DMS 273 (cell line): ENCODE measurements around the gene FRYL.
"Not testable (repeated sequence)": the region's sequence is repeated elsewhere in the genome, so short reads cannot be mapped to it uniquely, and the experiment has no call there.

Source experiments
- DNase-seq: peaks from one replicate; lab custom pipeline; 2025; ENCODE audit not compliant: unreplicated experiment; lab: John Stamatoyannopoulos, UW

Gene FRYL

GRCh38 chr4:48454591-48454990 lies 325.5 kb downstream of the FRYL start:
- no peak for DNase-seq

- DNase-seq: not testable (repeated sequence)
These were observed 328.4 kb downstream of the FRYL start for GRCh38 chr4:48451656-48452055.

DNA sequence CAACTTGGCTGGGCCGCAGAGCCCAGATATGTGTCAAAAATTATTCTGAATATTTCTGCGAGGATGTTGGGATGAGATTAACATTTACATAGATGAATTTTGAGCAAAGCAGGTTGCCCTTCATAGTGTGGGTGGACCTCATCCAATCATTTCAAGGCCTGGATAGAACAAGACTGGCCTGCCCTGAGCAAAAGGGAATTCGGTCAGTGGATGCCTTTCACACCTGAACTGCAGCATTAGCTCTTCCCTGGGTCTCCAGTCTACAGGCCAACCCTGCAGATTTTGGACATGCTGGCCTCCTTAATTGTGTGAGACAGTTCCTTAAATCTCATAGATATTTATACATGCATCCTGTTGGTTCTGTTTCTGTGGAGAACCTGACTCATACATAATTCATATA lies 329.3 kb downstream of the FRYL start:
- DNase-seq: no peak

DNA sequence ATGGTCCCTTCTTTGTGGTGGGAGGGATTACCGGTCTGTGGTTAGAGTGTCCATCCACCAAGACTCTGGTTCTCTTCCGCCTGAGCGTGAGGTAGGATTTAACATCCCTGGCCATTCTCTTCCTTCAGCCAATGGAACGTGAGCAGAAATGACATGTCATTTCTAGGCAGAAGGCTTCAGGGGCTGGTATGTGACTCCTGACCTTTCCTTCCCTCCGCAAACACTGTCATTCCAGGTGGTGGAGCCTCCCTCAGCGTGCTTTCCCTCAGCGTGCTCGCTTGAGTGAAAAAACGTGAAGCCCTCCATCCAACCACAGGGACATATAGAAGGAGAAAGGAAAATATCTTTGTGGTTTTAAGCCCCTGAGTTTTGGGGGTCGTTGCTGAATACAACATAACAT lies 330.9 kb downstream of the FRYL start:
- no peak for DNase-seq
